A673 (cell line): ENCODE measurements around the gene PKP3.

ENCODE experiments used
- EZH2 ChIP-seq: fragments of 200-600 bp; sonication (generic); IDR thresholded peaks from 2 replicates; pipeline ENCODE4 v1.6.1; 2017; ENCODE audit warnings: borderline replicate concordance, low read depth, mild to moderate bottlenecking, mixed read lengths, antibody characterized with exemption, low read length; ENCODE audit not compliant: poor library complexity, severe bottlenecking
- TF ChIP-seq, protein P1 (sequence below): fragments of 300-800, 200-600 bp; sonication (generic); conservative IDR thresholded peaks from 2 replicates; pipeline ENCODE4 v1.5.1; 2017; ENCODE audit warnings: low read depth, mild to moderate bottlenecking, antibody characterized with exemption, low read length, moderate library complexity, mixed read lengths

- TF ChIP-seq, protein P1, sequence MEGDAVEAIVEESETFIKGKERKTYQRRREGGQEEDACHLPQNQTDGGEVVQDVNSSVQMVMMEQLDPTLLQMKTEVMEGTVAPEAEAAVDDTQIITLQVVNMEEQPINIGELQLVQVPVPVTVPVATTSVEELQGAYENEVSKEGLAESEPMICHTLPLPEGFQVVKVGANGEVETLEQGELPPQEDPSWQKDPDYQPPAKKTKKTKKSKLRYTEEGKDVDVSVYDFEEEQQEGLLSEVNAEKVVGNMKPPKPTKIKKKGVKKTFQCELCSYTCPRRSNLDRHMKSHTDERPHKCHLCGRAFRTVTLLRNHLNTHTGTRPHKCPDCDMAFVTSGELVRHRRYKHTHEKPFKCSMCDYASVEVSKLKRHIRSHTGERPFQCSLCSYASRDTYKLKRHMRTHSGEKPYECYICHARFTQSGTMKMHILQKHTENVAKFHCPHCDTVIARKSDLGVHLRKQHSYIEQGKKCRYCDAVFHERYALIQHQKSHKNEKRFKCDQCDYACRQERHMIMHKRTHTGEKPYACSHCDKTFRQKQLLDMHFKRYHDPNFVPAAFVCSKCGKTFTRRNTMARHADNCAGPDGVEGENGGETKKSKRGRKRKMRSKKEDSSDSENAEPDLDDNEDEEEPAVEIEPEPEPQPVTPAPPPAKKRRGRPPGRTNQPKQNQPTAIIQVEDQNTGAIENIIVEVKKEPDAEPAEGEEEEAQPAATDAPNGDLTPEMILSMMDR, result no peak
- TF ChIP-seq EZH2, result no peak
Observed at GRCh38 chr11:415640-416041, 21.6 kb downstream of the PKP3 start.
